Superior temporal gyrus (tissue), 1 donor: Measurements from ENCODE around the gene PMS2.
"Not testable (repeated sequence)": the region's sequence is repeated elsewhere in the genome, so short reads cannot be mapped to it uniquely, and the experiment has no call there.

Source experiments
- DNase-seq: peaks from one replicate; pipeline ENCODE4 v3.0.0-alpha.2; 2016; ENCODE audit errors: extremely low spot score

Gene PMS2, protein sequence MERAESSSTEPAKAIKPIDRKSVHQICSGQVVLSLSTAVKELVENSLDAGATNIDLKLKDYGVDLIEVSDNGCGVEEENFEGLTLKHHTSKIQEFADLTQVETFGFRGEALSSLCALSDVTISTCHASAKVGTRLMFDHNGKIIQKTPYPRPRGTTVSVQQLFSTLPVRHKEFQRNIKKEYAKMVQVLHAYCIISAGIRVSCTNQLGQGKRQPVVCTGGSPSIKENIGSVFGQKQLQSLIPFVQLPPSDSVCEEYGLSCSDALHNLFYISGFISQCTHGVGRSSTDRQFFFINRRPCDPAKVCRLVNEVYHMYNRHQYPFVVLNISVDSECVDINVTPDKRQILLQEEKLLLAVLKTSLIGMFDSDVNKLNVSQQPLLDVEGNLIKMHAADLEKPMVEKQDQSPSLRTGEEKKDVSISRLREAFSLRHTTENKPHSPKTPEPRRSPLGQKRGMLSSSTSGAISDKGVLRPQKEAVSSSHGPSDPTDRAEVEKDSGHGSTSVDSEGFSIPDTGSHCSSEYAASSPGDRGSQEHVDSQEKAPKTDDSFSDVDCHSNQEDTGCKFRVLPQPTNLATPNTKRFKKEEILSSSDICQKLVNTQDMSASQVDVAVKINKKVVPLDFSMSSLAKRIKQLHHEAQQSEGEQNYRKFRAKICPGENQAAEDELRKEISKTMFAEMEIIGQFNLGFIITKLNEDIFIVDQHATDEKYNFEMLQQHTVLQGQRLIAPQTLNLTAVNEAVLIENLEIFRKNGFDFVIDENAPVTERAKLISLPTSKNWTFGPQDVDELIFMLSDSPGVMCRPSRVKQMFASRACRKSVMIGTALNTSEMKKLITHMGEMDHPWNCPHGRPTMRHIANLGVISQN

DNA sequence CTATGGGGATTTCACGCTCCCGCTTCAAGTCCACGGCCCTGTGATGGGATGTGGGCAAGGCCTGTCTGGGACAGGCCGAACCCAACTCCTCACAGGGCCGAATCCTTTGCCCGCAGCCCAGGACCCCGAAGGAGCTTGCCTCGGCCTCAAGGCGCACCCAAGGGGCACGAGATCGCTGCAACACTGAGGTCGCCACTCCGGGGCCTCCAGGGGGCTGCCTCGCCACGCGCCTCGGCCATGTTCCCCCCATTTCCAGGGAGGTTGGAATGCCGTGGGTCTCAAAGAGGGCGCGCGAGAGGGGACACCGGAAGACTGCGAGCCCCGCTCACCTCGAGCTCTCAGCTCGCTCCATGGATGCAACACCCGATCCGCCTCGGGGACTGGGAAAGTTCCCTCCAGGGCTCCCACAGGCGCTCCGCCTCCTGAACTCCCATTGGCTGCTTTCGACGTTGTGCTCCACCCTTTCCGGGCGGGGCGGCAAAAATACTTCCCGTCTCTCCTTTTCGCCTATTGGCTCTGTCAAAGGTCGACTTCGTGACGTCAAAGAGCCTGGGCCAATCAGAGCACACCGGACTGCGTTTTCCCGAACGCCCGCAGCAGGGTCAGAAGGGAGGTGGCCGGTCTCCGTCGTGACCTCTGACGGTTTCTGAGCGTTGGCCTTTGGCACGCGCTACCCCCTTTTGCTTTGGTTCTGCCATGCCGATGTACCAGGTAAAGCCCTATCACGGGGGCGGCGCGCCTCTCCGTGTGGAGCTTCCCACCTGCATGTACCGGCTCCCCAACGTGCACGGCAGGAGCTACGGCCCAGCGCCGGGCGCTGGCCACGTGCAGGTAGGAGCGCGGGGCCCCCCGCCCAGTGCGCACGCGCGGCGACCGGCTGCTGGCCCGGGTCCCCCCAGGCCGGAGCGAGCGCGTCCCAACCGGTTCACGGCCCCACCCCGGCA, at the start of gene PMS2, which contains the start of gene AIMP2:
TSS of gene PMS2 (minus strand) at position 382 of the 944 bp plus-strand sequence. CDS start at position 352, 30 bp downstream.
TSS of gene AIMP2 (plus strand) at position 605 of the 944 bp plus-strand sequence. CDS start at position 697, 92 bp downstream.
- DNase-seq = peak; percentile 100

DNA sequence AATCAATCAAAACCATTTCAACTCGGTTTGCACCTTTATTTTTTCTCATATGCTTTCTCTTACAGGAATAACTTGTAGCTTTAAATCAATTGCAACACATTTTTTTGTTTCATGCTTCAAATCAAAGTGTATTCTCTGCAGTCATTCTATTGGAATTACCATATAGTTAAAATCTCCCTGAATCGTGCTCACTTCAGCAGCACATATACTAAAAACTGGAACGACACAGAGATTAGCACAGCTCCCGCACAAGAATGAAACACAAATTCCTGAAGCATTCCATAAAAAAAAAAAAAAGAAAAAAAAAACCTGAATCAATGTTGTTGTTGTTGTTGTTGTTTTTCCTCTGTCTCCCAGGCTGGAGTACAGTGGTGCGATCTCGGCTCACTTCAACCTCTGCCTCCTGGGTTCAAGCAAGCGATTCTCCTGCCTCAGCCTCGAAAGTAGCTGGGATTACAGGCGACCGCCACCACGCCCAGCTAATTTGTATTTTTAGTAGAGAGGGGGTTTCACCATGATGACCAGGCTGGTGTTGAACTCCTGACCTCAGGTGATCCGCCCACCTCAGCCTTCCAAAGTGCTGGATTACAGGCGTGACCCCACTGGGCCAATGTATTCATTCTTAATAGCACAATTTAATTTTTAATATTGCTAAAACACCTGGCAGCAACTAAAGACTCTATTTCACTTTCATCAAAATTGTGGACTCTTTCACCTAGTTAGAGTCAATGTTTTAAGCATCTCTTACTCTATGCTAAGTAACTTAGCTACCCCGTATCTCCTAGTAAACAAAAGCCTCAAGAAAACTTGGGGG, 48.7 kb upstream of the PMS2 start:
- DNase-seq = no peak

DNA sequence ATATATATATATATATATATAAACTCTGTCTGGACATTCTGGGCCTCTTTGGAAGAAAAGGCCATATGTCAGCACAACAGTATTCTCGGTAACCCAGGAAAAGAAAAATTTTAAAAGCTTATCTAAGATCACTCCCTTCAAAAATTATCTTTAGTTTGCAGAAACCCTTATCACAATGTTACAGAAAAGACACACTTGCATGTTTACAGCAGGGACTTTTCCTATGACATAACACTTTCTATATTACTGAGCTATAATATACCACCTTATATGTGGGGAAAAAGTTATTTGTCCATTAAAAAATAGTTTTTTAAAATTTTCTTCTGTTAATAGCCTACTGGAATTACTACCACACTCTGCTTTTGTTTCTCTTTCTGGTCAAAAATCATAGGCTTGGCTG, 47.8 kb upstream of the PMS2 start:
- DNase-seq = no peak

DNA sequence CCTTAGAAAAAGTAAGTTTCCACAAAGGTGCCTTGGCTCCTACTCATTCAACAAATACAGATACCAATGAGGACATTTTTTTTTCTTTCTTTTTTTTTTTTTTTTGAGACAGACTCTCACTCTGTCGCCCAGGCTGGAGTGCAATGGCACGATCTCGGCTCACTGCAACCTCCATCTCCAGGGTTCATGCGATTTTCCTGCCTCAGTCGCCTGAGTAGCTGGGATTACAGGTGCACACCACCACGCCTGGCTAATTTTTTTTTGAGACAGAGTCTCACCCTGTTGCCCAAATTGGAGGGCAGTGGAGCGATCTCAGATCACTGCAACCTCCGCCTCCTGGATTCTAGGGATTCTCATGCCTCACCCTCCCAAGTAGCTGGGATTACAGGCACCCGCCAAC, 42.3 kb upstream of the PMS2 start:
- DNase-seq = not testable (repeated sequence)

DNA sequence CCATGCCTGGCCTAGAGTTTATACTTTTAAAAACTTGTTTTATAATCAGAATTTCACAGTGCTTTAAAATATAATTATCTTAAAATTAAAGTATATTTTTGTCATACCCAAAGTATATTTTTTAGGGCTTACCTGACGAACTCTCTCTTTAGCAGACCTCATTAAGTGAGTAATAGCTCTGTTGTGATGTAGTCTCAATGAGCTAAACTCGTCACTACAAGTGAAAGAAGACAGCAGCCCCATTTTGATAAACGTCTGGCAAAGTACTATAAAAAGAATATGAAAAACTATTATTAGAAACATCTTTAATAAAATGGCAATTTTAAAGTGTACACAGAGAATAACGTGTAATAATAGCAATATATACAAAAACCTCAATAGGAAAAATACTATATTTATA, 40.9 kb upstream of the PMS2 start:
- no peak for DNase-seq

DNA sequence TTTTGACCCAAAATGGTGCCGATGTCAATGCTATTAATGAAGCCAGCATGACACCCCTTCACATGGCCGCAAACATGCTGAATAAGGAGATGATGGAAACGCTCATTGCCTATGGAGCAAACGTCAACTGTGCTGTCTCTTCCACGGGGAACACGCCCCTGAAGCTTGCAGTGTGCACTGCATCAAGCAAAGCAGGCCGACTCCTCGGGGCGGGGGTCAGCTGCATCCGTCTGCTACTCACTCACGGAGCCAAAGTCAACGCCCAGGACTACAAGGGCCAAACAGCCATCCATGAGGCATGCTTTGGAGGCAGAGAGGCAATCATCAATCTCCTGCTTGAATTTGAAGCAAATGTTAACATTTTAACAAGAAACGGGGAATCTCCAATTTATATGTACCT, 26.8 kb upstream of the PMS2 start:
- no peak for DNase-seq

DNA sequence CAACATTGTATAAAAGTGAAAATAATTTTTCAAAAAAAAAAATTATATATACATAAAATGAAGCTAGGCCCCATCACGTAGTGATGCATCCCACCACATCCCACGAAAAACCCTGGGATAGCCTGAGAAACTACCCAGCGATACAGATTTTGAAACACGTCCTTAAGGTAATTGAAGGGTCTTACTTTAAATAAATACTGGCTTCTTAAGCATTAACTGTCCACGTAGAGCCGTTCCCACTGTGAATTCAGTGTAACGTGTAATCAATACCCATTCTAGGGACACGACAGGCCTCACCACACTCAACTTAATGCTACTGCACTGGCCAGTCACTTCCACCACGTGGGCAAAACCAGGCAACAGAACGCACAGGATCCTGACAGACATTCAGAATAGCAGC, 26.3 kb upstream of the PMS2 start:
- DNase-seq = no peak

DNA sequence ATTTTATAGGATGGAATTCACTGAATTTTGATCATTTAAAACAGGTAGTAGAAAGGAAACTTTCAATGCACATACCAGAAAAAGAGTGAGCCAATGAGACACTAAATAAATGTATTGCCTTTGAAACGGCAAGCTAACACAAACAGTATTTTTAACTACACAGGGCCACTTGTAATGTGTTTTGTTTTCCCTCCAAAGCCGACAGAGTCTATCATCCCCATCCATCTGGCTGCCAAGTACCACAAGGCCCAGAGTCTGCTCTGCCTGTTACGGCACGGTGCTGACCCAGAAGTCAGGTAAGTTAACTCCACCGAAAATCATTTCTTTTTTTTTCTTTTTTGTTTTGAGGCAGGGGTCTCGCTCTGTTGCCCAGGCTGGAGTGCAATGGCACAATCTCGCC, 23.8 kb upstream of the PMS2 start:
- no peak for DNase-seq

DNA sequence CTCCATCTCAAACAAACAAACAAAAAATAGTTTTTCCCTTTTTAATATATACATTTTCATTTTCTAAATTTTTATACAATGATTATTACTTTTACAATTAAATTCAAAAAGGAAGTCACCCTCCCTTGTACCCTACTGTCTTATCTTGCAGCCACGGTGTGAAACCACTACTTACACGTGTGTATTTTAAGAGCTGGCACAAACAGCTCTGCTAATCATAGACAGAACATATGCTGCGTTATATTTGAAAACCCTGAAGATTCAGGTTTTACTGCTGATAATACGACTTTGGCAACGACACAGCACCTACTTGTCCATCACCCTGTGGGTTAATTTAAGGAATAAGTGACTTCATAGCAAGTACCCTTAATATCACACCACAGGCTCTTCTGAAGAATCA, 23.3 kb upstream of the PMS2 start:
- peak; percentile 45 for DNase-seq

DNA sequence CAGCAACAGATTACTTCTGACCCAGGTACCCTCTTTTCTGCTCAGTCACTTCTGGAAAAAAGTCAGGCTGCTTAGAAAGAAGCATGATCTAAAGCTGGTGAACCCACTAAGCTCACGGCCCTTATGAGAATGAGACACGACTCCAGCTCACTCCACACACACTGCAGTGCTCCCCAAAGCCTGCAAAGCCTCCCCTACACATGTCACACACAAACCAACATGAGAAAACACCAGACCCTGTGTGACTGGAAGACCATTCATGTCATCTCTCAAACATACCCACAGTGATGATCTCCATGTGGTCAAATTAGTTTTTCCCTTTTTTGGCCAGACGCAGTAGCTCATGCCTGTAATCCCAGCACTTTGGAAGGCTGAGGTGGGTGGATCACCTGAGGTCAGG, 22.7 kb upstream of the PMS2 start:
- no peak for DNase-seq

DNA sequence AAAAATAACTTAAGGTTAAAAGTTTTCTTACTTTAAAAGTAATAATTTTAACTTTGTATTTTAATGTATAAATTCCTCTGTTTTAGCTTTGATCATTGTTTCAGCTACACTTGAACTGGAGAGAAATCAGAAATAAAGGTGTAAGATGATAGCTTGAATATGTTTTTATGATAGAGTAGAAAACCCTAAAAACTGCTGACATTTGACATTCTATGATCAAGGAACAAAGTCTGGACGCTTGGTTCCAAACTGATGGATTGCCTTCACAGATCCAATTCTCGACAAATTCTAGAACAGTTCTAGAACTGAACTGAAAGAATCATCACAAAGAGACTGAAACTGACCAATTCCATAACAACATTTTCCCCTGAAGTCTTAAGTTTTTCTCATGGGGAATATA, 22.1 kb upstream of the PMS2 start, which contains the start of gene ANKRD61:
TSS of gene ANKRD61 (plus strand) at position 389 of the 400 bp plus-strand sequence. CDS start at position 389, 0 bp downstream.
- no peak for DNase-seq

DNA sequence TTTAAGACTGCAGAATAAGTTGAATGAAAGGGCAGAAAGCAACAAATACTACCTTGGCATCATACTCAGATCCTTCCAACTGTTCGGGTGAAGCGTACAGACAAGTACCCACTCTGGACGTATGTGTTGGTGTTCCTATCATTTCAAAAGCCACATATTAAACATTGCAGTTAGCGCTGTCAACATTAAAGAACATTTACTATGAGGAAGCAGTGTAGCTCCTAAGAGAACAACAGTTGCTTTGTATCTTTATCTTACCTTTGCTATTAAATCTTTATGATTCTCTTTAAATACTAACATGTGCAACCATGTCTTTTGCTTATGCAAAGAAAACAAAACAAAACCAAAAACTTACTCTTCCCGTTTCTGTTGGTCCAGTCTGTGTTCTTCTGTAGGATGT, 19.7 kb upstream of the PMS2 start:
- no peak for DNase-seq

DNA sequence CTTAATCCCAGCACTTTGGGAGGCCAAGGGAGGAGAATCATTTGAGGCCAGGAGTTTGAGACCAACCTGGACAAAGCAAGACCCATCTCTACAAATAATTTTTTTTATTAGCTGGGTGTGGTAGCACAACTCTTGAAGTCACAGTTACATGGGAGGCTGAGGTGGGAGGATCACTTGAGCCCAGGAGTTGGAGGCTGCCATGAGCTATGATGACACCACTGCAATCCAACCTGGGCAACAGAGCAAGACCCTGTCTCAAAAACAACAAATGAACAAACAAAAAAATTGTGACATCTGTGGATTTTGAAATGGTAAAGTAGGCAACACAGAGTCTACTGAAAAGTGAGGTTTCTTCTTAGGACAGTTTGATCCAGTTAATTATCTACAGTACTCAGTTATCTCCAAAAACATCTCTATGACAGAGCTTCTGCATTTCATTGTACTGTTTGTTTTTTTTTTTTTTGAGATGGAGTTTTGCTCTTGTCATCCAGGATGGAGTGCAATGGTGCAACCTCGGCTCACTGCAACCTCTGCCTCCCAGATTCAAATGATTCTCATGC, 19.0 kb upstream of the PMS2 start:
- DNase-seq = no peak

DNA sequence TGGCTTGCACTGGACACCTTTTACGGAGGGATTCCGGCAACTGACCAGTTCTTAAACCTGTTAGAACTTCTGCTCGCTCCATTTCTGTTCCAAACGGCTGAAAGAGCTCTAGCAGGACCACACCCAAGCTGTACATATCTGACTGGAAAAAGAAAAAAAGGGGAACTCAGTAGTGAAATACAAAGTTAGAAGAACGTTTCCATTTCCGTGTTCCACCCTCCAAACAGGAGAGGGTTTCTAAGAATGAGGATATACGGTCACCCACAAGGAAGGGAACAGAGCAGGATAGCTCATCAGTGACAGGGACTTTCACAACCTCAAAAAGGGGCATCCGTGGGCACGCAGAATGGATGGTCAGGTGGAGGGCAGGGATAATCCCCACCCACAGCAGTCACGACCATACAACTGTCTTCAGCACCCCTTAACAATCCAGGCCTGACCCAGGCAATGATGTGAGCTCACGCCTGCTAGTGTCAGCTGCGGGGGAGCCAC, 18.0 kb upstream of the PMS2 start:
- no peak for DNase-seq

DNA sequence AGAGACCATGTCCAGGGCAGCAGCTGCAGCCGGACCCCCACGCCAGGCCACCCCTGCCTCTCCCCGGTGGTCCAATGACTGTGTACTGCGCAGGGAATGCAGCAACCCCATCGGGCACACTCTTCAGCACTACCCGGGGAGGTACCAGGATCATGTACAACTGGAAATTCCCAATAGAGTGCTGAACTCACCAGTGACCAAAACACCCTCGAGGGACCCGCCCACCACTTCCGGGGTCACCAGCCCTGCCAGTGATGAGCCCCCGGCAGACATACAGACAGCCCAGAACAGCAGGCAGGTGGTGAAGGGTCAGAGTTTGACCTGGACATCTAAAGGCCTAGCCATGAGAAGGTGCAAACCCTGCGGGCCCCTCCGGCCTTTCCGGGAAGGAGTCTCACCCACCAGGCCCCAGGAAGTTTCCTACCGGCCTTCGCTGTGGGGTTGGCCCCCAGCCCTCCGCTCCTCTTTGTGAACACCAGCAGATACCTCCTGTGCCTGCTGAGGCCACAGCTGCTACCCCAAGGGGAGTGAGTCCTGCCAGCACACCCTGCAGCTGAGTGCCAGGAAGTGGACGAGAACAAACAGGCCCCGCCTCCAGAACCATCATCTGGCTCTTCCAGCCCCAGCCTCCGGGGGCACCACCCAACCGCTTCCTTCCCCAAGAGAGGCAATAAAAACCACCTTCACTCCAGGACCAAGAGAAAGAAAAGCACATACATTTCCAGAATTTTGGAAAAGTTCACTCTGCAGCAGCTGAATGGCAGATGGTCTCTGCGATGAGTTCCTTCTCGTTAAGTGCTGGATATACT, 17.4 kb upstream of the PMS2 start:
- no peak for DNase-seq

DNA sequence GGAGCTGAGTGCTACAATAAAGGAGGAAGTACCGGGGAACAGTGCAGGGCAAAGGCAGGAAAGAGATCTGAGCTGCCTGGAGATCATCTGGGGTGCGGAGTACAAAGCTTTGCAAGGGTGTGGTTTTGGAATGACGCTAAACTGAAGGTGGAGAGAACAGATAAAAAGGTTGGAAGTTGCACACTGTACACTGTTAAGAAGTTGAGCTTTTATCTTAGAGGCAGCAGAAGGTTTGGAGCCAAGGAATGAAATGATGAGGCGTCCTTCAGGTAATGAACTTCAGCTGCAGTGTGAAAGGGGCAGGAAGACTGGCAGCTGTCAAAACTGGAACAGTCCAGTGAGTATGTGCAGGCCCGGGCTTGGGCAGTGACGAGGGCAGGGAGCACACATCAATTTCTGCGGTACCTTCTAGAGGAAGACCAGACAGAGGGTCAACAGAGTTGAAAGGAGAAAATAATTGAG, 15.2 kb upstream of the PMS2 start:
- DNase-seq = no peak

DNA sequence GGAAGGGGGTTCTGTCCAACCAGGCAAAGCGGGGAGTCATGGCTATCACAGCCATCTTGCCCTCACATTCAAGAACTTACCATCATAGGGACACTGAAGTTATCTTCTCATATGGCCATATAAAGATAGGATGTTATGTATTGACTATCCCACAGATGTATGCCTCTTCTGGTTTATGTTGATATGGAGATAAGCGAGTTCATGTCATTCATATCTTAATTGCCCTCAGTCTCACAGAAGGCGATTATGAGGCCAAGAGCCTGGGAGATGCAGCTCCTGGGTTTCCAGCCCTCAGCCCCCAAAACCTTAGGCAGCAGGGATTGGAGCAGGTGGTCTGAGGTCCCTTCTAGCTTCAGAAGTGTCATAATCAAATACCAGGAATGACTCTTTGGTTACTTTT, 13.9 kb upstream of the PMS2 start:
- no peak for DNase-seq

DNA sequence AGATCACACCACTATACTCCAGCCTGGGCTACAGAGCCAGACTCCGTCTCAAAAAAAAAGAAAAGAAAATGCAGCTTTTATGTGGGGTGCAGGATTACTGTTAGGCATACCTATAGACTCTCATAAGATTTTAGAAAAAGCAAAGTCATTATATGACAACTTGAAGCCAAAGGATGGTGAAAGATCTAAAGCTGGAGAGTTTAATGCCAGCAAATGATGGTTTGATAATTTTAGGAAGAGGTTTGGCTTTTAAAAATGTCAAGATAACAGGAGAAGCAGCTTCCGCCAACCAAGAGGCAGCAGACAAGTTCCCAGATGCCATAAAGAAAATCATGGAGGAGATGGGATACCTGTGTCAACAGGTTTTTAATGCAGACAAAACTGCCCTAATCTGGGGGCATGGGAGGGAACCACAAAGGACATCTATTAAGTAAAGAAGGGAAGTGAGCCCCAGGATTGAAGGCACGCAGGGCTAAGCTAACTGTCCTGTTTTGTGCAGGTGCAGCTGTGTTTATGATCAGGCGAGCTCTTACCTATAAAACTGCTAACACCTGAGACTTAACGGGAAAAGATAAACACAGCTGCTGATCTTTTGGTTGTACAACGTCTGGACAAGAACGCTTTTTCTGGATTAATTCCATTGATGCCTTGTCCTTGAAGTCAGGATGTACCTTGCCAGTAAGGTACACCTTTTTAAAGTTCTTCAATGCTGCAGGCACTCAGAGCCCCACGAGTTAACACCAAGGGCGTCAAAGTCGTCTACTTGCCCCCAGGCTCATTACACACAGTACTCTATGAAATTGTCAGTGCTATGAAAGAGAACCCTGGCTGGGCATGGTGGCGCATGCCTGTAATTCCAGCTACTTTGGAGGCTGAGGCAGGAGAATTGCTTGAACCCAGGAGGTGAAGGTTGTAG, 11.8 kb upstream of the PMS2 start:
- no peak for DNase-seq
